Measurements from ENCODE around the gene ABHD18.
"Not testable (repeated sequence)": the region's sequence is repeated elsewhere in the genome, so short reads cannot be mapped to it uniquely, and the experiment has no call there.

ABHD18 gene

DNA sequence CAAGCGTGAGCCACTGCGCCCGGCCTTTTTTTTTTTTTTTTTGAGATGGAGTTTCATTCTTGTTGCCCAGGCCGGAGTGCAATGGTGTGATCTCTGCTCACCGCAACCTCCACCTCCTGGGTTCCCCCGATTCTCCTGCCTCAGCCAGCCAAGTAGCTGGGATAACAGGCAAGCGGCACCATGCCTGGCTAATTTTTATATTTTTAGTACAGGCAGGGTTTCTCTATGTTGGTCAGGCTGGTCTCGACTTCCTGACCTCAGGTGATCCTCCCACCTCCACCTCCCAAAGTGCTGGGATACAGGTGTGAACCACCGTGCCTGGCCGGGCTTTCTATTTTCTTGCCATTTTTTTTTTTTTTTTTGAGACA is 101.2 kb downstream of the ABHD18 start:
- DNase-seq (ENCODE audit: low read depth in 3 of 3), result not testable (repeated sequence)

DNA sequence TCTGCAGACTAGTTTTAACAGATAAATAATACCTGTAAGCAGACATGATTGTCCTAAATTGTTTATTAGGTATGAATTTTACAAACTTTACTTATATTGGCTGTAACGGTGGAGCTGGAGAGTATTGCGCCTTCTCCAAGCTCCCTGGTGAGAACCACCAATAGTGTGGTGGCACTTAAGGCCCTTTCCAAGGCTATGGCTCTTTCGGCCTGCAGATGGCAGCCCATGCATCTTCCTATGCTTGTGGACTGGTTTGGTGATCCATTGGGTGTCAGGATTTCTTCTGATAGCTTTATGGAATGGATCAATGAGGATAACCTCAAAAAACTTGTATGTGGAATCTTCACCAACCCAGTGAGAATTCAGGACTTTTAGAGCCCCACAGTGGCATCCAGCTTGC is 103.7 kb downstream of the ABHD18 start:
- DNase-seq (ENCODE audit: low read depth in 3 of 3), result no peak

DNA sequence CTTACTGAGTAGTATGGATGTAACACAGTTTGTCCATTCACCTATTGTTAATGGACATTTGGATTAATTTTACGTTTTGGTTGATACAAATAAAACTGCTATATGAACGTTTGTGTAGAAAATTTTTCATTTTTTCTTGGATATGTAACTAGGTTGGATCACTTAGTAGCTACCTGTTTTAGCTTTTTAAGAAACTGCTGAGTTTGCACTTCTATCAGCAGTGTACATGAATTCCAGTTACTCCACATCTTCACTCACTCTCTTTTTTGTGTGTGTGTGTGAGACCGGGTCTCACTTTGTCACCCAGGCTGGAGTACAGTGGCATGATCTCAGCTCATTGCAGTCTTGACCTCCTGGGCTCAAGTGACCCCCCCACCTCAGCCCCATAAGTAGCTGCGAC is 111.3 kb downstream of the ABHD18 start:
- DNase-seq (ENCODE audit: low read depth in 3 of 3), result no peak
